ENCODE data around the gene SH2B2.
"Not testable (repeated sequence)": the region's sequence is repeated elsewhere in the genome, so short reads cannot be mapped to it uniquely, and the experiment has no call there.

SH2B2 gene

DNA sequence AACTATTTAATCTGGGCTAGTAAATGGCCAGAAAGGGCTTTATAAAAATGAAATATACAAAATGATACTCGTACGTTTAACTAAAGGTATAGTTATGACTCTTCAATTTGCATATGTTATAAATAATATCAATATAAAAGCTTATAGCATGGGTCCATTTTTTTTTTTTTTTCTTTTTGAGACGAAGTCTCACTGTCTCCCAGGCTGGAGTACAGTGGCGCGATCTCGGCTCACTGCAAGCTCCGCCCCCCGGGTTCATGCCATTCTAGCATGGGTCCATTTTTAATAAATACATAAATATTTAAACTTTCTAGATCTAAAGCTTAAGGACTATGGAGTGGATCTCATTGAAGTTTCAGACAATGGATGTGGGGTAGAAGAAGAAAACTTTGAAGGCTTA, 50.3 kb downstream of the SH2B2 start:
- DNase-seq (ENCODE audit: low spot score), result not testable (repeated sequence)

DNA sequence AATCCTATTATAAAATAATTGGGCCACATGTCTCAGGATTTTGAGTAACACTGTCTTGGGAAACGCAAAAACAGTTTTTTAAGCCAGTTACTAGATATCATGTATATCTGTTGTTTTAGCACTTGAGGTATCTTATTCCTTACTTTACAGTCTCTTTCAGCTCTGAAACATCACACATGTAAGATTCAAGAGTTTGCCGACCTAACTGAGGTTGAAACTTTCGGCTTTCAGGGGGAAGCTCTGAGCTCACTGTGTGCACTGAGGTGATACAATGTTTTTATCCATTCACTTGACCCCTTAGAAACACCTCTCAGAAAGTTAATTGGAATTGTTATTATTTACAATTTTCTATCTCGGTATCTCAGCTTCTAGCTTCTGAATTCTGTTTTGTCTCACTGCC, 50.8 kb downstream of the SH2B2 start:
- not testable (repeated sequence) for DNase-seq (ENCODE audit: low spot score)

DNA sequence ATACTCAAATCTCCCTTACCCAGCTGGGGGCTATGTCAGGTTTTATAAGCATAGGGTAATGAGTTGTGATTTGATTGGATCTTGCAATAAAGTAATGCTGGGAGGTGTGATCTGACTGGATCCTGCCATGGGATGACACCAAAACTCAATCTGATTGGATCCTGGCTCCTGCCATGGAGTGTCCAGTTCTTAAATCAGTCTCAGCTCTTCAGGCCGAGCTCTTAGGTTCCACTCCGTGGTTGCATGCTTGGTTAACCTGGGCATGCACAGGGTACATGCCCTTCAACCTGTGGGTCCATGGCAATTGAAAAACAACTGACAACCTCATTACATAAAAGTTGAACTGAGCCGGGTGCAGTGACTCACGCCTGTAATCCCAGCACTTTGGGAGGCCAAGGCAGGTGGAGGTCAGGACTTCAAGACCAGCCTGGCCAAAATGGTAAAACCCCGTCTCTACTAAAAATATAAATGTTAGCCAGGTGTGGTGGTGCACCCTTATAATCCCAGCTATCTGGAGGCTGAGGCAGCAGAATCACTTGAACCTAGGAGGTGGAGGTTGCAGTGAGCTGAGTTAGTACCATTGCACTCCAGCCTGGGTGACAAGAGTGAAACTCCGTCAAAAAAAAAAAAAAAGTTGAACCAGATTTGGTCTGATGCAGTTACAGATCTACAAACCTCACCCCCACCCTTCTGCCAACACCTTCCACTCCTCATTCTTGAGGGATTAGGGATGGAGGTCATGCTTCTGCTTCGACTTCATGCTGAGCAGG, 54.1 kb downstream of the SH2B2 start:
- peak; percentile 68 for DNase-seq (ENCODE audit: low spot score)

DNA sequence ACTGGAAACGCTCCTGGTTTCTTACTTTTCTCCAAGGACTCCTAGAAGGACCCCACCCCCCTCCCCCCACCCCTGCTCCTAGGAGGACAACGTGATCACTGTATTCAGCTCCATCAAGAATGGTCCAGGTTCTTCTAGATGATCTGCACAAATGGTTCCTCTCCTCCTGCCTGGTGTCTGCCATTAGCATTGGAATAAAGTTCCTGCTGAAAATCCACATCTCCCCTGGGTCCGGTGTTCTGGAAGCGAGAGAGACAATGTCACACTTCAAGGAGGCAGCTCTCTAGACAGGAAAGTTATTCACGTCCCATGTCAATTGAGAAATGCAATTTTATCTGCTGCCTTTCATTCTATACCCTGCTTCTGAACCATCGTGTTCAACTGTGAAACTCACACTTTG, 60.3 kb downstream of the SH2B2 start:
- not testable (repeated sequence) for DNase-seq (ENCODE audit: low spot score)

DNA sequence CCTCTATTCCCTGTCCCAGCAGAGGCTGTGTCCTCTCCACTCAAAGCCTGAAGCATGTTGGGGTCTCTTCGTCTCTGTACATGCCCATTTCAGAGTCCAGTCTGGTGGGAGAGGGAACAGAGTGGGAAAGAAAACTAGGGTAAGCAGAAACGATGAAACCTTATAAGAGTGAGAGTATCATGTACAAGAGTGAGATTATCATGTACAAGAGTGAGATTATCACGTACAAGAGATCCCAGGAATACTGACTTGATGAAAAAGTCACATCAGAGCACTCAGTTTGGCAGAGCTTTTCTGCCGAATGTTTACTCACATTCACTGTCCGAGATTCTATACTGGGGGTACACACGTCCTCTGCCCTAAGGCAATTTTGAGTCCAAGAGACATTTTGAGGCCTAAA, 69.7 kb downstream of the SH2B2 start, which contains the start of gene SPDYE6:
Gene SPDYE6, minus strand, starts transcription at position 101 of the 400 bp plus-strand sequence. CDS start 421 bp downstream, outside the sequence.
- DNase-seq (ENCODE audit: low spot score), result not testable (repeated sequence)

DNA sequence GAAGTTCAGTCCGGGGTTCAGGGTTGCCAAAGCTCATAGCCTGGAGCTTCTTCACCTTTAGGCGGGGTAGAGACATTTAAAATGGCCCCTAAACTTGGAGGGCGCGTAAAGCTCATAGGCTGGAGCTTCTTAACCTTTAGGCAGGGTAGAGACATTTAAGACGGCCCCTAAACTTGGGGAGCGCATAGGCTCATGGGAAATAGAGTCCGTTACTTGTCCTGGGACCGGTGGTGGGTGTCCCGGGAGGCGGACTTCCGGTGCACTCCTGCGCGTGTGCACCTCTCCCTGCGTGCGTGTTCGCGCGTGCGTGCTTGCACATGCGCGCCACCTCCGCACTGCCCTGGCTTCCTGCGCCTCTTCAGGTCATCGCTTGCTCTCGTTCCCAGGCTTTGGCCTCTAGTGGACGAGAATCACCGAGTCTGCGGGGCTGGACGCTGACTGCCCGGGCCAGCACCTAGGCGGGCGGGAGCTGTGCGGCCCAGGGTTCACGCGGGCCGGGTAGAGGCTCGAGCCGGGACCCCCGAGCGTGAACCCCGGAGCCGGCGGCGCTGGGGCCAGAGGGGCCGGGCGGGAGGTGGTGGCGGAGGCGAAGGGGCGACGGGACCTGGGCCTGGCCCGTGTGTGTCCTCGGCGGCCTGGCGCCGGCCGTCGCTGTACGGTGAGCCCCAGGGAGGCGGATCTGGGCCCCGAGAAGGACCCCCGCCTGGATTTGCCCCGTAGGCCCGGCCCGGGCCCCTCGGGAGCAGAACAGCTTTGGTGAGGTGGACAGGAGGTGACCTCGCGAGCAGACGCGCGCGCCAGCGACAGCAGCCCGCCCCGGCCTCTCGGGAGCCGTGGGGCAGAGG, 77.1 kb downstream of the SH2B2 start:
- DNase-seq (ENCODE audit: low spot score), result peak; percentile 100

DNA sequence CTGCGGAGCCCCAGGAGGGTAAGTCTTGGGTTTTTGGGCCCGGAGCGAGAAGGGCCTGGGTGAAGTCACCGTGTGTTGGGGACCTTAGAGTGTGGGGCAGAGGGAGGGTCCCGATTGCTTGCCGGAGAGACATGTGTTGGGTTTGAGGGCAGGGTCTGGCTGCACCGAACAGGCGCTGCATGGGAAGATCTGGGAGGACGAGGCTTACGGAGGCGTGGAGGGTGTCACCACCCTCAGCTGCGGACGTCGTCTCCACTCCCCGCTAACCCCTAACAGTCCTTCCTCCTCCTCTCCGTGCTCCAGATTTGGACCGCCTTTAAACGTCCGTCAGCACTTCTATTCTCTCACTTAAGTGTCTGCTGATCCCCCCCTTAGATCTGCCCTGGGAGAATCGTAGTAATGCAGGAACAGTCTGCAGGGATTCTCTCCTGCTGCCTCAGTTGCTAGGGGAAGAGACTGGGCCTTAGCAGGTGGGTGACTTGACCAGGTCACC, 77.8 kb downstream of the SH2B2 start:
- not testable (repeated sequence) for DNase-seq (ENCODE audit: low spot score)

DNA sequence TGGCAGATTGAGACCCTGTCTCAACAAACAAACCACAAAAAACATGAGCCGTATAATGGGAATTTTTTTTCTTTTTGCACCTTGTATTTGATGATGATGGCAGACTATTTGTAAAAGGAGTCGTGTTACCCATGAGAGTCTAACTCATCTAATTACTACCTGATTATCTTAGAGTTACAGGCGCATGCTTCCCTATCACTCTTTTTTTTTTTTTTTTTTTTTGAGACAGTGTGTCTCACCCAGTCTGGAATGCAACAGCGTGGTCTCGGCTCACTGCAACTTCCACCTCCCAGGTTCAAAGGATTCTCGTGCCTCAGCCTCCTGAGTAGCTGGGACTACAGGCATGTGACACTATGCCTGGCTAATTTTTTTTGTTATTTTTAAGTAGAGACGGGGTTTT, 78.7 kb downstream of the SH2B2 start:
- DNase-seq (ENCODE audit: low spot score), result not testable (repeated sequence)

DNA sequence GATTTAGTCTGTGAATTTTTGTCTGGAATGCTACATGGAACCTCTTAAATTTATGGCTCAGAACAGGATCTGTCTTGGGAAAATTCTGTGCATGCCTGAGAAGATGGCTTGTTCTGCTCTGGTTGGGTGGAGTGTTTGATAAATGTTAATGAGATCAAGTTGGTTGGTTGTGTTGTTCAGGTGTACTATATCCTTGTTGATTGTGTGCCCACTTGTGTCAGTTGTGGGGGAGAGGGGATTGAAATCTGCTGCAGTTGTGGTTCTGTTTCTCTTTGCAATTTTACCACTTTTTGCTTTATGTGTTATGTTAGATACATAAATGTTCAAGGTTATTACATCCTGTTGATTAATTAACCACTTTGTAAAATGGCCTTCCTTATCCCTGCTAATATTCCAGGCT, 83.4 kb downstream of the SH2B2 start:
- DNase-seq (ENCODE audit: low spot score), result not testable (repeated sequence)
